ENCODE data around the gene NDST1.
A peak's percentile ranks its signal among the peaks of the same experiment; 100 is the strongest.
"Not testable (repeated sequence)": the region's sequence is repeated elsewhere in the genome, so short reads cannot be mapped to it uniquely, and the experiment has no call there.

The NDST1 gene

GRCh38 chr5:150507474-150508276 is at the start of gene NDST1:
NDST1 (plus strand) TSS chr5:150508131; CDS start chr5:150521255, 13,124 bp downstream.
- DNase-seq: no peak

DNA sequence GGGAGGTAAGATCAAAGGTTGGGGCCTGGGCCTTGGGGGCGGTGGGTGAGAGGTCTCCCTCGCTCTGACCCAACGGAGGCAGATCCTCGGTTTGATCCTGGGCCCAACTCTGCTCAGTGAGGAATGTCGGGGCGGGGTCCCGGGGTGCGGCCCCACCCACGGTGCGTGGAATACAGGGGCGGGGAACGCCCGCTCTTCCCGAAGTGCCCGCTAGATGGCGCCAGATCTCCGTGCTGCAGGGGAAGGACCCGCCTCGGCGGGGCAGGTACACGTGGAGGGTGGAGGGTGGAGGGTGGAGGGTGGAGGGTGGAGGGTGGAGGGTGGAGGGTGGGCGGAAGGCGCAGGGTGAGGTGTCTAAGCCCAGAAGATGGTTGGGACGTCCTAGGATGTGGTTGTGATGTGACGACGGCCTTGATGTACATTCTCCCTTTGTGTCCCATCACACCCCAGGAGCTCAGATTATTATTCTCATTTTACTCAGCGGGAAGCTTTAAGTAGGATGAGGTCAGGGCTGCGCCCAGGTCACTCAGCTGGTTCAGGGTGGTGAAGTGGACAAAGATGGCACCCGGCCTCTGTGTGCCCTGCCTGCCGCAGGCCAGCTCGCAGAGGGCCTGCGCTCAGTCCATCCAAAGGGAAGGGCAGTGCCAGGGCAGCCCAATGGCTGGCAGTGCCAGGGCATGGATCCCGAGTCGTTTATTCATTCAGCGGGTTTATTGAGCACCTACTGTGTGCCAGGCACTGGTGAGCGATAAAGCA is 49.0 kb upstream of the NDST1 start:
- peak; percentile 96 for DNase-seq

- DNase-seq: no peak
Observed at GRCh38 chr5:150460781-150461180, 47.1 kb upstream of the NDST1 start.

DNA sequence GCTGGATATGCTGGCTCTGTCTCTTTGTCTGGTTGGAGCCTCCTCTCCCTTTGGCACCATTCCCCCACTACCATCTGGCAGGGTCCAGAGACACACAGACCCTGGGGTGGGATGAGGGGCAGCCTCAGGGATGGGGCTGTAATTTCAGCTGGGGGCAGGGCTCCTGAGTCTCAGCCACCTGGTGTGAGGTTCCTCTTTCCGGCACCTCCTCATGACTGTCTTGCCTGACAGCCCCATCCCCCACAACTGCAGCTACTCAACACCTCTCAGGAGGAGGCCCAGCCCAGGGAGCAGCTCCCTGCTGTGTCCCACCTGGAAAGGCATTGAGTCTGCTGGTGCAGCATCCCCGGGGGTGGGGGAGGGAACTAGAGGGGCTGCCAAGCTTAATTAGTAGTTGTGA is 46.7 kb upstream of the NDST1 start:
- no peak for DNase-seq

DNA sequence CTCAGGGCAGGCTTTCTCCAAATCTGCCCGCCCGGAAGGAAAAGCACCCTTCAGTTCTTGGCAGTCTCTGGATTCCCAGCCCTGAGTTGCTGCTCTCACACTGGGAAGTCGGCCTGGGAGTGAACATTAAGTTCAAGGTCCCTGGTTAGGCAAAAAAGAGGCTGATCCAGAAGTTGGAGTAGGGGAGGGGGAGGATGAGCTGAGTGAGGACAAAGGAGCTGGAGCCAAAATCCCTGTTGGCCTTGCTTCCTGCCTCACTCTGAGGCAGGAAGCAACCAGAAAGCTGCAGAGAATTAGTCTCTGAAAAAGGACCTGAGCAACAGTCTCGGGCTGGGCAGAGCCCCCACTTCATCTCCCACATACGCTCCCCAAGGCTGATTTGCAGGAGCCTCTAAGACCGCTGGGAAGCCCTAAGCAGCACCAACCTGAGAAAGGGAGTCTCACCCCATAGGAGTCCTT is 43.3 kb upstream of the NDST1 start:
- DNase-seq: no peak

- DNase-seq: no peak
Observed at GRCh38 chr5:150465927-150466326, 42.0 kb upstream of the NDST1 start.

- no peak for DNase-seq
Observed at GRCh38 chr5:150468206-150468605, 39.7 kb upstream of the NDST1 start.

GRCh38 chr5:150469718-150470469 is 38.0 kb upstream of the NDST1 start:
- DNase-seq: no peak

- DNase-seq: no peak
Observed at GRCh38 chr5:150473673-150474358, 34.1 kb upstream of the NDST1 start.

GRCh38 chr5:150476568-150476967 is 31.4 kb upstream of the NDST1 start:
- DNase-seq: not testable (repeated sequence)

DNA sequence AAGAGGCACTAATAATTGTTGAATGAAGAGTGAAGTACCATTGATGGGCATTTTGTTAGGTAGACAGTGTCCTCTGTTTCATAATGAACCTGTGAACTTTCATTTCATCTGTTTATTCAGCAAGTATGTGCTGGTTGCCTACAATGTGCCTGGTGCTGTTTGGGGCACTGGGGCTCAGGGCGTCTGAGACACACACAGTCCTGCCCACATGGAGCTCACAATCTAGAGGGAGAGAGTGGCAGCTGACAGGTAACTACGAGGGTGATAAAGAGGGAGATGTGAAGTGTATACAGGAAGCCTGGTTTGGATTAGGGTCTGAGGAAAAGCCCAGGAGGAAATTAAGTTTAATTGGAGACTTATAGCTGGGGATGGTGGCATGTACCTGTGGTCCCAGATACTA is 28.5 kb upstream of the NDST1 start:
- no peak for DNase-seq

GRCh38 chr5:150481708-150481965 is 26.3 kb upstream of the NDST1 start:
- no peak for DNase-seq

DNA sequence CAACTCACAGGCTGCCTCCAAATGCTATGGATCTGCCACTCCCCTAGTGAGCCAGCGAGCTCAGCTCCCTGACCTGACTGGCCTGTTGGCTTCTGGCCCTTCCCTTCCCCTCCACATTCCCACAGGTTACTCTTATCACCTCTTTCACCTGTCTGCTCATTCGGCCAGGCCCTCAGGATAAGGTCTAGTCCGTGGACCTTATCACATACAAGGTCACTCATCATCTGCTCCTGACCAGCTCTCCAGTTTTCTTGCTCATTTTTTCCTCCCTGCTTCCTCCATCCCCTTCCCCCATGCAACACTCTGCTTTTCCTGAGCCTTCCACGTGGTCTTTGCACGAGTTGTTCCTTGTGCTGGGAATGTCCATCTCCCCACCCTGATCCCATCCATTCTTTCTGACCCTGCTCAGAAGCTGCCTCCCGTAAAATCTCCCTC is 25.9 kb upstream of the NDST1 start:
- no peak for DNase-seq

GRCh38 chr5:150484964-150485692 is 22.8 kb upstream of the NDST1 start:
- no peak for DNase-seq

GRCh38 chr5:150485693-150486401 is 22.1 kb upstream of the NDST1 start:
- peak; percentile 34 for DNase-seq

DNA sequence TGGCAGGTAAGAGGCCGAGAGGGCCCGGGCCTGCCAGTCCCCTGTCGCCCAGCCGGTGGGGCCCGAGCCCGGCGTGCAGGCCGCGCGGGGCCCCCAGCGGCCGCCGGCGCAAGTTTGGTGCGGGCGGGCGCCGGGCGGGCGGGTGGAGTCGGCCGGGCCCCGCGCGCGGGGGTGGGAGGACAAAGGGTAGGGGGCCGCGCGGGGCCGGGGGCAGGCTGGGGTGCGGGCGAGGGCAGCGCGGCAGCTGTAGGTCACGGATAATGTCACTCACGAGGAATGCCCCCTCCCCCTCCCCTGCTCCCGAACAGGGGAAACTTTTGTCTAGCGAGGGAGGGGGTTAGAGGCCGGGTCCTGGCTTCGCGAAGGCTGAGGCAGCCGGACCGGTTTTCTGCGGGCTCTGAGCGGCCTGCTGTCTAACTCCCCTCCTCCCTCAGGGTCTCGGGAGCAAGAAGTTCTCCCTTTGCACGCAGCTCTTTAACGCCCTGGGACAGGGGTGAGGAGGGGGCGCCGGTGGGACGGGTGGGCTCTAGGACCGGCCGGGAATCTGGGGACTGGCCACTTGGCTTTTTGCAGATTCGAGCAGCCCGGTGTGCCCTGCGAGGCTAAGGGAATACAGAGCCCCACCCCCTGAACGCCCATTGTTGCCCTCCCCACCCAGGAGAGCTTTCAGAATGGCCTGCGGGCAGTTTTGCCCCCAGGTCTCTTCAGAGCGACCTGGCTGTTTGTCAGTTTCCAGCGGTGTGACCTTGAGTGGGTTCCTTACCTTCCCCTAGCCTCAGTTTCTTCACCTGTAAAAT is 21.3 kb upstream of the NDST1 start:
- peak; percentile 40 for DNase-seq

DNA sequence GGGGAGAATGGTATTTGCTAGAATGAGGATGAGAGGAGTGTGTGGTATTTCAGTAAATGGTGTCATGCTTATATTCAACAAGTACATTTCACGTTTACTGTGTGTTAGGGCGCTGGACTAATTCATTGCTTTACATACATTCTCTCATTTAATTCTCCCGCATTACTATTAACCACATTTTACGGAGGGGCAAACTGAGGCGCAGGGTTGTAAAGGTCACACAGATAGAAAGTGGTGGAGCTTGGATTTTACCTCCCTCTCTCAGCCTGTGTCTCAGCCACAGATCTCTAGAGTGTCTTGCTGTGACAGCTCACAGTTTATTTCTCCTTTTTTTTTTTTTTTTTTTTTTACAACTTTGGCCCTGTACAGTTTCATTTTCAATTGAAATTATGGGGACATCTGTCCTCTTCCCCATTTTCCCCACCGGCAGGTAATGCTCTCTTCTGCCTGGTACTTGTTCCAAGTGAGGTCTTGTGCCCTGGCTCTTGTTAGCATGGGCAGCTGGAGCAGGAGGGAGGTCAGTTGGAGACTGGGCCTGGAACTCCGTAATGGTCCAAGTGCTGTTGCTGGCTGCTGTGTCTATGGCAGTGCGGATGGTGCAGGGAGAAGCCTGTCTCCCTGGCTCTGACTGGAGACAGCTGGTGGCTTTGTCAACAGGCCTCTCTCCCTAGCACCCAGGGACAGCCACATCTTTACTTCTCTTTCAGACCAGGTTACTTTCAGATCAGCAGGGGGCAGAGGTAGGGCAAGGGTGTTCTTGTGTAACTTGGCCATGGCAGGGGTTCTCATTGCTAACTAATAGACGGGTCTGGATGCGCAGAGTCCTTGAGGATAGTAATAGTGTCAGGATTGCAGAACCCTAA is 20.5 kb upstream of the NDST1 start:
- DNase-seq: no peak

DNA sequence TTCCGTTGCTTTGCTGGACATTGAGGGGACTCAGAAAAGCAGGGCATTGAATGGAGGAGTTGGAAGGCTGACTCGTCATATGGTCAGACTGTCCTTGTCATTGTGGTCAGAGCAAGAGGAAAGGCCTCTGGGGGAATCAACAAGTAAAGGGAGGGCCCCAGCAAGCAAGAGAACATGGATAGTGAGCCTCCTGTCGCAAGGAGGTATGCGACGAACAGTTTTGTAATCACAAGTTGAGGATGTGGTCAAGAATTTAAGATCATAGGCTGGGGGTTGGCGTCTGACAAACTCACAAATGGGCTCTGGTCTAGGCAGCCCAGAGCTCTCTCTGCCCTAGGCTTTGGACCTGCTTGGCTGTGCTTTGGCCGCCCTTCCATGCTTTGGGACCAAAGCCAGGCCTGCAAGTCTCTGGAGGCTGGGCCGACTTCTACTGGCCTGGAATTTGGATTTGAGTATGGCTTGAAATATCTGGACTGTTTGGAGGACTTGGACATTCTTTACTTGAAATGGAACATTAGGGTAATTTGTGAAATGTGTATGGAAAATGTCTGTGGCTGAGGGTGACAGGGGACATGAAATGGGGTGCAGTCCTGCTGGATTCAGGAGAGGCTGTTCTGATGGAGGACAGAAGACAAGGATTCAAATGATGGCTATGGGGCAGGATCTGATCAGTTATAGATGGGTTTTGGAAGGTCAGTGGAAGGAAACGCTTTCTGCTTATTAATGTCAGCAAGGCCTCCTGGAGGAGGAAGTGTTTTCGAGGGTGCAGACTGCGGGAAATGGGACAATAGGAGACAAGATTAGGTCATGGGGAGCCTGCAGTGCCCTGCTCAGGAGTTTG is 19.2 kb upstream of the NDST1 start:
- no peak for DNase-seq
